Fibroblast of mammary gland (primary cell): ENCODE data around the gene TWNK.

Source experiments
- DNase-seq: peaks from one replicate; pipeline ENCODE4 v3.0.0-alpha.2; 2010; ENCODE audit warnings: low read depth
- H3K4me3 ChIP-seq: 2 replicates; pipeline ENCODE4 v1.5.1; 2011; ENCODE audit warnings: low read depth, mild to moderate bottlenecking, low read length, moderate library complexity; ENCODE audit not compliant: control insufficient read depth
- CTCF ChIP-seq: conservative IDR thresholded peaks from 2 replicates; pipeline ENCODE4 v1.5.1; 2011; ENCODE audit warnings: low read depth, low read length, inconsistent platforms; ENCODE audit not compliant: control insufficient read depth, insufficient read depth

Gene TWNK

GRCh38 chr10:100998991-100999741, 11.8 kb downstream of the TWNK start:
- H3K4me3 ChIP-seq, result peak overlapping the region; percentile 70
- peak; percentile 63 for DNase-seq
- no peak for TF ChIP-seq CTCF

GRCh38 chr10:100999742-101000126, 12.4 kb downstream of the TWNK start, which contains the start of gene LZTS2:
TSS of gene LZTS2 (plus strand) at chr10:100999808. CDS start at chr10:101002539, 2,731 bp downstream.
- no peak for DNase-seq
- TF ChIP-seq CTCF, result no peak
- peak within 1 kb of the TSS; percentile 80 for H3K4me3 ChIP-seq

- H3K4me3 ChIP-seq, result peak overlapping the region; percentile 80
- DNase-seq, result no peak
- TF ChIP-seq CTCF, result no peak
Observed at GRCh38 chr10:101000127-101000914, 13.0 kb downstream of the TWNK start.

GRCh38 chr10:101000915-101001658, 13.7 kb downstream of the TWNK start:
- DNase-seq, result peak; percentile 94
- TF ChIP-seq CTCF, result no peak
- H3K4me3 ChIP-seq, result peak overlapping the region; percentile 80

GRCh38 chr10:101001659-101002035, 14.3 kb downstream of the TWNK start:
- peak overlapping the region; percentile 38 for H3K4me3 ChIP-seq
- DNase-seq, result no peak
- no peak for TF ChIP-seq CTCF

- no peak for DNase-seq
- TF ChIP-seq CTCF, result no peak
- no peak overlapping the region for H3K4me3 ChIP-seq
Observed at GRCh38 chr10:101002456-101002855, 15.1 kb downstream of the TWNK start.
